GM12891 (cell line): ENCODE measurements around the gene POLD1.

Experiments
- PAX5 ChIP-seq: IDR thresholded peaks from 2 replicates; pipeline ENCODE4 v1.6.1; 2011; ENCODE audit warnings: low read length, moderate library complexity, mild to moderate bottlenecking; ENCODE audit not compliant: insufficient read depth, severe bottlenecking
- POLR2A ChIP-seq: IDR thresholded peaks from 2 replicates; pipeline ENCODE4 v1.6.1; 2011; ENCODE audit warnings: low read depth, low read length, control low read depth
- POLR2AphosphoS5 ChIP-seq: IDR thresholded peaks from 2 replicates; pipeline ENCODE4 v1.6.1; 2011; ENCODE audit warnings: low read depth, low read length, control low read depth
- TAF1 ChIP-seq: IDR thresholded peaks from 2 replicates; pipeline ENCODE4 v1.6.1; 2011; ENCODE audit warnings: low read depth, low read length, control low read depth

- TF ChIP-seq POLR2A (no peak), TAF1 (no peak), POLR2AphosphoS5 (no peak), PAX5 (no peak)
These were observed 14.7 kb downstream of the POLD1 start for GRCh38 chr19:50398675-50399367.
